ENCODE results near the gene CD68. TPM values are rescaled to one million over a fixed set of nuclear protein-coding genes. Genes with fewer than 3 reads are reported as not detected.
"Not testable (repeated sequence)": the region's sequence is repeated elsewhere in the genome, so short reads cannot be mapped to it uniquely, and the experiment has no call there.

CD68 gene
- total and polyA plus RNA-seq, 12 donors, result 19.4 to 207 (median 145) TPM

DNA sequence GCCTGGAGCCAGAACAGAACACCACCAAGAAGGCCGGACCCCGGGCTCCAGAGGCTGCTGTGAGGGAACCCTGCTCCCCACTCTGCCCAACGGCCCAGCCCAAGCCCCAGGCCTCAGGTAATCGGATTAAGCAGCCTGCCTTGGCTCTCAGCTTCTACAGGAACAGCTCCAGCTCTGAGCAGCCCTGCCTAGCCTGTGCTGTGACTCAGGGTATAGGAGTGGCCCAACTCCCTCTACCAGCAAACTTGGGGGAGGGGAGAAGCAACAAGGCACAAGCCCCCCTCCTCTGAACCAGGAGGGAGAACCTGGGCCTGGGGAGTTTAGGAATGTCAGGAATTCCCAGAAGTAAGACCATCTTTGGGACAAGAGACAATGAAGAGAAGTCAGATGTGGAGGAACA lies 11.3 kb downstream of the CD68 start:
- Histone ChIP-seq H3K4me1 (replicated peaks in 1 of 2) (peaks cover 0 to 10% of the 10 kb centered on the region in 2 donors), H3K27ac (peak overlapping the region in 2 of 5 donors; percentile 15 to 30), H3K9me3 (replicated peaks in 1 of 3) (no peaks in the 10 kb centered on the region), H3K4me3 (no peak overlapping the region), H3K36me3 (replicated peaks in 1 of 2) (peaks cover 0 to 72% of the 10 kb centered on the region in 2 donors), H3K27me3 (no peaks in the 10 kb centered on the region)
- peak in 5 of 7 donors; percentile 48 to 80 (median 53) for DNase-seq
- intact Hi-C loops (cut with DNase I), result no loop called here
- WGBS, 4 donors, result 62 to 74% methylated on average over 4 of the region's 4 CpGs; no CpG with 5 or more reads in 2 of the 4 donors
- TF ChIP-seq POLR2A (IDR thresholded peaks at IDR 0.05), result no peak
- TF ChIP-seq, protein P1, sequence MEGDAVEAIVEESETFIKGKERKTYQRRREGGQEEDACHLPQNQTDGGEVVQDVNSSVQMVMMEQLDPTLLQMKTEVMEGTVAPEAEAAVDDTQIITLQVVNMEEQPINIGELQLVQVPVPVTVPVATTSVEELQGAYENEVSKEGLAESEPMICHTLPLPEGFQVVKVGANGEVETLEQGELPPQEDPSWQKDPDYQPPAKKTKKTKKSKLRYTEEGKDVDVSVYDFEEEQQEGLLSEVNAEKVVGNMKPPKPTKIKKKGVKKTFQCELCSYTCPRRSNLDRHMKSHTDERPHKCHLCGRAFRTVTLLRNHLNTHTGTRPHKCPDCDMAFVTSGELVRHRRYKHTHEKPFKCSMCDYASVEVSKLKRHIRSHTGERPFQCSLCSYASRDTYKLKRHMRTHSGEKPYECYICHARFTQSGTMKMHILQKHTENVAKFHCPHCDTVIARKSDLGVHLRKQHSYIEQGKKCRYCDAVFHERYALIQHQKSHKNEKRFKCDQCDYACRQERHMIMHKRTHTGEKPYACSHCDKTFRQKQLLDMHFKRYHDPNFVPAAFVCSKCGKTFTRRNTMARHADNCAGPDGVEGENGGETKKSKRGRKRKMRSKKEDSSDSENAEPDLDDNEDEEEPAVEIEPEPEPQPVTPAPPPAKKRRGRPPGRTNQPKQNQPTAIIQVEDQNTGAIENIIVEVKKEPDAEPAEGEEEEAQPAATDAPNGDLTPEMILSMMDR (IDR thresholded peaks at IDR 0.05), result no peak

DNA sequence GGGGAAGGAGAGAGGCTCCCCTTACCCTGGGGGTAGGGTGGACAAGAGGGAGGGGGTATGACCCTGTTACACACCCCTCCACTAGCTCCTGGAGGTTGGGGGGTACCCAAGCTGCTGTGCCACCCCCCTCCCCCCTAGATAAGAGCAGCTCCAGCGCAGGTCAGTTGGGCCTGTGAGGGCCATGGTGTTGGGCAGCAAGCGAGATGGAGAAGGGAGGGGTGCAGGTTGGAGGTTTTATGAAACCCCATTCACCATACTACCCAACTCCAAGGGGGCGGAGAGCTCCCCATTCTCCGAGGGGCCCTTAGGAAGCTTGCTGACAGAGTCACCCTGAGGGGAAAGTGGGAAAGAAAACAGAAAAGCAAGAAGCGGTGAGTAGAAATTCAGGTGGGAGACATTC lies 12.2 kb downstream of the CD68 start:
- Histone ChIP-seq H3K4me3 (no peak overlapping the region), H3K36me3 (replicated peaks in 1 of 2) (peaks cover 0 to 77% of the 10 kb centered on the region in 2 donors), H3K9me3 (replicated peaks in 1 of 3) (no peaks in the 10 kb centered on the region), H3K27ac (peak overlapping the region in 1 of 5 donors; percentile 15), H3K27me3 (no peaks in the 10 kb centered on the region), H3K4me1 (replicated peaks in 1 of 2) (peaks cover 0 to 10% of the 10 kb centered on the region in 2 donors)
- no peak for DNase-seq
- intact Hi-C loops (cut with DNase I), result no loop called here
- WGBS, 4 donors, result 83 to 93% (median 88%) methylated on average over 5 of the region's 5 CpGs
- TF ChIP-seq, protein P1 (IDR thresholded peaks at IDR 0.05), result no peak
- TF ChIP-seq POLR2A (IDR thresholded peaks at IDR 0.05), result no peak

DNA sequence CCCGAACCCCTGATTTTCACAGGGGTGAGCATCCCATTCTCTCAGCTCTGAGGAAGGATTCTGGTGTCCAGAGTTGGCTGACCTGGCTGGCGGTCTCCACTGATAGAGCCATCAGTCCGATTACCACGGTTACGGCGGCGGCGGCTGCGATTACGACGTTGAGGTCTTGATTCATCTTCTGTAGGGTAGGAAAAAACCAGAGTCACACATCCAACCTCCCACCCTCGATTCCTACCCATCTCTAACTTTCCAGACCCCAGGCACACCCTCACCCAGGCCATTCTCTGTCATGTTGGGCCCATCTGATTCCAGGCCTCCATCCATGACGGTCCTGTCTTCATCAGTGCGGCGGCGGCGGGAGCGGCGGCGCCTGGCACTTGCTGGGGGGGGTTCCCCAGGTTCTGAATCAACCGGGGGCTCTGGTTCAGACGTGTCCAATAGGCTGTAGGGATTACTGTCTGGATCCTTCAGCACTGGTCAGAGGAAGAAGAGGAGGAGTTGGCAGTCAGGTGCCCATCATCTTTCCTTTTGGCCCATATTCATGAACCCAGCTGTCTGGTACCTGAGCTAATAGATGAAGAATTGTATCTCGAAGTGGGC lies 13.1 kb downstream of the CD68 start:
- no peaks in the 10 kb centered on the region for H3K27me3 ChIP-seq
- H3K27ac ChIP-seq, result no peak overlapping the region
- 91 to 92% (median 91%) methylated on average over 22 to 23 of the region's 23 CpGs for whole genome bisulfite sequencing, 4 donors
- intact Hi-C loops (cut with DNase I), result no loop called here
- no peaks in the 10 kb centered on the region for H3K9me3 ChIP-seq (replicated peaks in 1 of 3)
- TF ChIP-seq POLR2A (IDR thresholded peaks at IDR 0.05), result no peak
- TF ChIP-seq, protein P1 (IDR thresholded peaks at IDR 0.05), result no peak
- H3K4me1 ChIP-seq (replicated peaks in 1 of 2), result peaks cover 0 to 10% of the 10 kb centered on the region in 2 donors
- no peak overlapping the region for H3K4me3 ChIP-seq
- no peak for DNase-seq
- peaks cover 0 to 78% of the 10 kb centered on the region in 2 donors for H3K36me3 ChIP-seq (replicated peaks in 1 of 2)

DNA sequence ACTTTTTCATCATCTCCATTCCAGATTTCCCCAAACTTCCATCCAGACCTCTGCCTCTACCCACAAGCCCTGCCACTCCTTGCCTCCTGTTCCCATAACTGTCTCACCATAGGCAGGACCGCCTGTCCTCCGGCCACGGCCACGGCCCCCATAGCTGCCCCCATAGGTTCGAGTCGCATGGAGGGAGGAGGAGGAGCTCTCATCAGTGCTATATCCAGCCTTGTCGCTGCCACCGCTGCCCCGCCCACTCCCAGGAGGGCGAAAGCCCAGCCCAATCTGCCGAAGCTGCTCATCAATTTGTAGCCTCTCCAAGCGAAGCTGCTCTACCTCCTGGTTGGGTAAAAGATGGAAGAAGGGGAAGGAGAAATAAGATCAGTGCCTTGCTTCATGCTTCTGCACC lies 13.9 kb downstream of the CD68 start:
- TF ChIP-seq POLR2A (IDR thresholded peaks at IDR 0.05), result no peak
- TF ChIP-seq, protein P1 (IDR thresholded peaks at IDR 0.05), result no peak
- no peak for DNase-seq
- H3K36me3 ChIP-seq (replicated peaks in 1 of 2), result peaks cover 0 to 75% of the 10 kb centered on the region in 2 donors
- intact Hi-C loops (cut with DNase I), result no loop called here
- H3K4me1 ChIP-seq (replicated peaks in 1 of 2), result peaks cover 0 to 10% of the 10 kb centered on the region in 2 donors
- no peaks in the 10 kb centered on the region for H3K9me3 ChIP-seq (replicated peaks in 1 of 3)
- H3K27me3 ChIP-seq, result no peaks in the 10 kb centered on the region
- no peak overlapping the region for H3K27ac ChIP-seq
- 83 to 91% (median 86%) methylated on average over 12 of the region's 12 CpGs for WGBS, 4 donors
- no peak overlapping the region for H3K4me3 ChIP-seq

DNA sequence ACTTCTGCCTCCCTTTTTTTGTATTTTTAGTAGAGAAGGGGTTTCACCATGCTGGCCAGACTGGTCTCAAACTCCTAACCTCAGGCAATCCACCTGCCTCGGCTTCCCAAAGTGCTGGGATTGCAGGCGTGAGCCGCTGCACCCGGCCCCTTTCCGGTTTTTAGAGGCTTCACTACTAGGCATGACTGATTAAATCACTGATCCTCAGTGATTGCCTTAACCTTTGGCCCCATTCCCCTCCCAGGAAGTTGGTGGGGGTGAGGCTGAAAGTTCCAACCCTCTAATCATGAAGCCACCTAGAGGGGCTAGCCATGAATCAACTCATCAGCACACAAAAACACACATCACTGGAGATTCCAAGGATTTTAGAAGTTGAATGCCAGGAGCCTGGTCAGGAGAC lies 18.1 kb downstream of the CD68 start:
- H3K36me3 ChIP-seq (replicated peaks in 1 of 2), result peaks cover 0 to 97% of the 10 kb centered on the region in 2 donors
- DNase-seq, result not testable (repeated sequence)
- WGBS, 4 donors, result 51 to 83% (median 72%) methylated on average over 5 of the region's 5 CpGs

More for the DNA sequence above, 18.1 kb downstream of the CD68 start:
- H3K9me3 ChIP-seq (replicated peaks in 1 of 3); intact Hi-C loops (cut with DNase I); H3K27ac ChIP-seq; H3K27me3 ChIP-seq; H3K4me1 ChIP-seq (replicated peaks in 1 of 2); H3K4me3 ChIP-seq: not testable (repeated sequence)
